HFF-Myc (cell line): Measurements from ENCODE around the gene METTL21A.

Experiments
- DNase-seq: peaks from one replicate; pipeline ENCODE4 v3.0.0-alpha.2; 2011; ENCODE audit warnings: low read depth; ENCODE audit errors: extremely low read depth
- H3K4me3 ChIP-seq: replicated peaks from 2 replicates; pipeline ENCODE4 v1.5.1; 2011; ENCODE audit warnings: low read depth, mild to moderate bottlenecking, control low read depth, low read length
- TF ChIP-seq, protein P1 (sequence below): IDR thresholded peaks from 2 replicates; pipeline ENCODE4 v1.5.1; 2012; ENCODE audit warnings: mild to moderate bottlenecking, low read depth, low read length, control low read depth; ENCODE audit errors: missing control alignments

The METTL21A gene

GRCh38 chr2:207594264-207594663 is 30.9 kb downstream of the METTL21A start:
- H3K4me3 ChIP-seq, result no peak overlapping the region
- no peak for DNase-seq
- TF ChIP-seq, protein P1, sequence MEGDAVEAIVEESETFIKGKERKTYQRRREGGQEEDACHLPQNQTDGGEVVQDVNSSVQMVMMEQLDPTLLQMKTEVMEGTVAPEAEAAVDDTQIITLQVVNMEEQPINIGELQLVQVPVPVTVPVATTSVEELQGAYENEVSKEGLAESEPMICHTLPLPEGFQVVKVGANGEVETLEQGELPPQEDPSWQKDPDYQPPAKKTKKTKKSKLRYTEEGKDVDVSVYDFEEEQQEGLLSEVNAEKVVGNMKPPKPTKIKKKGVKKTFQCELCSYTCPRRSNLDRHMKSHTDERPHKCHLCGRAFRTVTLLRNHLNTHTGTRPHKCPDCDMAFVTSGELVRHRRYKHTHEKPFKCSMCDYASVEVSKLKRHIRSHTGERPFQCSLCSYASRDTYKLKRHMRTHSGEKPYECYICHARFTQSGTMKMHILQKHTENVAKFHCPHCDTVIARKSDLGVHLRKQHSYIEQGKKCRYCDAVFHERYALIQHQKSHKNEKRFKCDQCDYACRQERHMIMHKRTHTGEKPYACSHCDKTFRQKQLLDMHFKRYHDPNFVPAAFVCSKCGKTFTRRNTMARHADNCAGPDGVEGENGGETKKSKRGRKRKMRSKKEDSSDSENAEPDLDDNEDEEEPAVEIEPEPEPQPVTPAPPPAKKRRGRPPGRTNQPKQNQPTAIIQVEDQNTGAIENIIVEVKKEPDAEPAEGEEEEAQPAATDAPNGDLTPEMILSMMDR, result no peak

DNA sequence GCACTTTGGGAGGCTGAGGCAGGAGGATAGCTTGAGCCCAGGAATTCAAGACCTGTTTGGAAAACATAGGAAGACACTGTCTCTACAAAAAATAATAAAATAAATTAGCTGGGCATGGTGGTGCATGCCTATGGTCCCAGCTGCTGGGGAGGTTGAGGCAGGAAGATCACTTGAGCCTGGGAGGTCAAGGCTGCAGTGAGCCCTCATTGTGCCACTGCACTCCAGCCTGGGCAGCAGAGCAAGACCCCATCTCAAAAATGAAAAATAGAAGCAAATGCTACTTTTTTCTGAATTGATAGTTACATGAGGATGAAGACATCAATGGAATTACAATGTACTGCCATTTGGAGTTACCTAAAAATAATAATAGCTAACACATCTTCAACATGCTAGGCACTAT is 31.9 kb downstream of the METTL21A start:
- no peak for DNase-seq
- H3K4me3 ChIP-seq, result no peak overlapping the region
- TF ChIP-seq, protein P1, result no peak

- TF ChIP-seq, protein P1, result no peak
- DNase-seq, result no peak
- H3K4me3 ChIP-seq, result no peak overlapping the region
Measured at GRCh38 chr2:207589143-207589542, 36.1 kb downstream of the METTL21A start.

GRCh38 chr2:207587305-207587704 is 37.9 kb downstream of the METTL21A start:
- no peak overlapping the region for H3K4me3 ChIP-seq
- TF ChIP-seq, protein P1, result no peak
- no peak for DNase-seq

GRCh38 chr2:207584952-207585351 is 40.2 kb downstream of the METTL21A start:
- DNase-seq, result no peak
- no peak overlapping the region for H3K4me3 ChIP-seq
- TF ChIP-seq, protein P1, result no peak

GRCh38 chr2:207571370-207571769 is 53.8 kb downstream of the METTL21A start:
- no peak overlapping the region for H3K4me3 ChIP-seq
- DNase-seq, result no peak
- TF ChIP-seq, protein P1, result no peak

- TF ChIP-seq, protein P1, result no peak
- DNase-seq, result no peak
- no peak overlapping the region for H3K4me3 ChIP-seq
Measured at GRCh38 chr2:207567671-207568070, 57.5 kb downstream of the METTL21A start.
